ENCODE data around the gene DGKD.

Gene DGKD

DNA sequence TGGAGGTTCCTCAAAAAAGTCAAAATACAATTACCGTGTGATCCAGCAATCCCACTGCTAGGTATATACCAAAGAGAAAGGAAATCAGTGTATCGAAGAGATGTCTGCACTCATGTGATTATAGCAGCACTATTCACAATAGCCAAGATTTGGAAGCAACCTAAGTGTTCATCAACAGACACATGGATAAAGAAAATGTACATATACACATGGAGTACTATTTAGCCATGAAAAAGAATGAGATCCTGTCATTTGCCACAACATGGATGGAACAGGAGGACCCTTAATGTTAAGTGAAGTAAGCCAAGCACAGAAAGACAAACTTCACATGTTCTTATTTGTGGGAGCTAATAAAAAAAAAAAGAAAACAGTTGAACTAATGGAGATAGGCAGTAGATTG lies 78.7 kb downstream of the DGKD start:
- DNase-seq = no peak

GRCh38 chr2:233433794-233434193 lies 79.5 kb downstream of the DGKD start:
- DNase-seq = no peak

- DNase-seq = no peak
Measured at GRCh38 chr2:233434666-233435330, 80.5 kb downstream of the DGKD start.

DNA sequence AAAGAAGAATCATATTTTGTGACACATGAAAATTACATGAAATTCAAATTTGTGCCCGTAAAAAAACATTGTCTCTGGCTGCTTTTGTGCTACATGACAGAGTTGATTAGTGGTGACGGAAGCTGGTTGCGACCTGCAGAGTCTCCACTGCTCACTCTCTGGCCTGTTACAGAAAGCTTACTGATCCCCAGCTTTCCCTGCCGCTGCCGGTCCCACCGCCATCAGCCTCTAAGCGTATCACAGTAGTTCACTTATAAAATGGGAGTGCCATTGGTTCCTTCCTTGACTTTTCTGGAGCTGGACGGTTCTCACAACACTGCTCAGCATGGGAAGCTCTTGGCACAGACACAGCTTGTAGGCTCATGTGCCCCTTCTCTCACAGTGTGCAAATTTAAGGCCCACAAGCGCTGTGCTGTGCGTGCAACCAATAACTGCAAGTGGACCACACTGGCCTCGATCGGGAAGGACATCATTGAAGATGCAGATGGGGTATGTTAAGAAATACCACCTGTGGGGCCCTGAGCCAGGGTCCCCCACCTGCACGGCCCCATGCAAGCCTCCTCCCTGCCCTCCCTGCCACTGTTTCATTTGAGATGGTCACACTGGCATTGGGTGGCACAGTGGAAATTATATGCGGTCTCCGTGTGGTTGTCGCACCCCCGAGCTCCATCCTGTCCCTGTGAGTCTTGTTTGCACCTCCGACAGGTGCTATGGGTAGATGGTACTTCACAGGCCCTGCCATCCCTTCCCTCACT lies 81.3 kb downstream of the DGKD start:
- no peak for DNase-seq

- DNase-seq = no peak
Measured at GRCh38 chr2:233436191-233436581, 81.9 kb downstream of the DGKD start.

GRCh38 chr2:233436691-233437438 lies 82.6 kb downstream of the DGKD start:
- no peak for DNase-seq

GRCh38 chr2:233437439-233437955 lies 83.2 kb downstream of the DGKD start:
- DNase-seq = no peak

DNA sequence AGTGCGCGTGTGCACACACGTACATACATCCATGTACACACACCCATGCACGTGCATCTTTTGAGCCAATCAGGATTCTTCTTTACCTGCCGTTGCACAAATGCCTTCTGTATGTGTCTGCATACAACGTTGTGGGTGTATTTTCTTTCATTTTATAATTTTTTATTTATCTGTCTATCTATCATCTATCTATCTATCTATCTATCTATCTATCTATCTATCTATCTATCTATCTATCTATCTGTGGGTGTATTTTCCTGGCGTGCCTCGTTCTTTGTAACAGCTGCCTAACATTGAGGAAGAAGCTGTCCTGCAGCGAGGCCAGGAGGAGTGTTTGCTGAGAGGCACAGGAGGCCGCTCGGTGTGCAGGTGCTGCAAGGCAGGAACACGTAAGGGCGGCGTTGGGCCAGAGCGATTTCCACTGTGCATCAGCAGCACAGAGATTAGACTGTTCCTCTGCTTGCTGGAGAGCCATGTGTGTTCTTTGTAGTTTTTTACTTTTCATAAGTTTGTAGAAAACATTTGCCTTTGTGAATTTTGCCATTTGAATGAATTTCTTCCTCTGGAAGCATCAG lies 84.4 kb downstream of the DGKD start:
- DNase-seq = no peak

GRCh38 chr2:233439191-233439590 lies 84.9 kb downstream of the DGKD start:
- no peak for DNase-seq

- no peak for DNase-seq
Measured at GRCh38 chr2:233440314-233440713, 86.0 kb downstream of the DGKD start.

DNA sequence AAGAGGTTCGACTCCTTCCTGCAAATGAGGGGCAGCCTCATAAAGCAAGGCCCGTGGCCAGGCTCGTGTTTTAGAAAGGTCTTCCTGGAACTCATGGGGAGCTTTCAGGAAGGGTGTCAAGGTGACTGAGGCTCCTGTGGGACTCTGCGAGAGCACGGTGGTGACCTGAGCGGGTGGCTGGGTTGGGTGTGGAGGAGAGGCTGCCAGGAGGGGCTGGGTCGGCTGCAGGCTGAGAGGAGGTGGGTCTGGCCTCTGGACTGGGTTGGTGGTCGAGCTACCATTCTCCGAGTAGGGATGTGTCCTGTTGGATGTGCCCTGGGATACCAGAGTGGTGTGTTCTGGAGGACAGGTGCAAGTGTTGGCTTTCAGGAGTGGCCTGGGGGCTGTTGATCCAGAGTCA lies 86.4 kb downstream of the DGKD start:
- DNase-seq = no peak

DNA sequence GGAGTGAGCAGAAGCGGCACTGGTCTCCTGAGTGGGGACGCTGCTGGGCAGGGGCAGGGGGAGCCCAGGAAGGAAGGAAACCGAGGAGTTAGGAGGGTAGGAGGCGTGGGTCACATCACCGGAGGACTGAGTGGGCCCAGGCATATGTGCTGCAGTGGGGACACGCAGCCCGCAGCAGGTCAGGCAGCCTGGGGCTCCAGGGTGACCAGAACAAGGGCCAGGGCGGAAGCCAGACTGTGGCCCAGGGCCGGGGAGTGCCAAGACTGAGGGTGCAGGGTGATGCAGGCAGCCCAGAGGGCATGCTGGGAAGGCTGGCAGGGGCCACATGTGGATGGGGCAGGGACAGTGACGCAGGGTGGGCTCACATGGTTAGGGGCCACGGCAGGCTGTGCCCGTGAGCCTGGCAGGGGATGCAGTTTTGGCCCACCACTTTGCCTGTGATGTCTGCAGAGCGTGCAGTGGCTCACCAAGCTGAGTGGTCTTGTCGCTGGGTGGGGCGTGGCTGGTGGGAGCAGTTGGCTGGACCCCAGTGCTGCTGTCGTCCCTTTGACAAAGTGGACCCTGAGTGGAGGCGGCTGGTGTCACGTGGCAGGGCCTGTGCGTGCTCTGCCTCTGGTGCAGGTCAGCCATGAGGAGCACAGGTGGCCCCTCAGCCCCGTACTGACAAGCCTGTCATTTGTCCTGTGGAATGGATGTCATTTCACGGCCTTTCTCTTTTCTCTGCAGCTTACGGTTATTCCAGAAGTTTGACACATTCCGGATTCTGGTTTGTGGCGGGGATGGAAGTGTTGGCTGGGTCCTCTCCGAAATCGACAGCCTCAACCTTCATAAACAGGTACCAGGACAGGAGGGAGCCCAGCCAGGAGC lies 87.1 kb downstream of the DGKD start:
- DNase-seq = no peak

GRCh38 chr2:233442028-233442310 lies 87.7 kb downstream of the DGKD start:
- no peak for DNase-seq

DNA sequence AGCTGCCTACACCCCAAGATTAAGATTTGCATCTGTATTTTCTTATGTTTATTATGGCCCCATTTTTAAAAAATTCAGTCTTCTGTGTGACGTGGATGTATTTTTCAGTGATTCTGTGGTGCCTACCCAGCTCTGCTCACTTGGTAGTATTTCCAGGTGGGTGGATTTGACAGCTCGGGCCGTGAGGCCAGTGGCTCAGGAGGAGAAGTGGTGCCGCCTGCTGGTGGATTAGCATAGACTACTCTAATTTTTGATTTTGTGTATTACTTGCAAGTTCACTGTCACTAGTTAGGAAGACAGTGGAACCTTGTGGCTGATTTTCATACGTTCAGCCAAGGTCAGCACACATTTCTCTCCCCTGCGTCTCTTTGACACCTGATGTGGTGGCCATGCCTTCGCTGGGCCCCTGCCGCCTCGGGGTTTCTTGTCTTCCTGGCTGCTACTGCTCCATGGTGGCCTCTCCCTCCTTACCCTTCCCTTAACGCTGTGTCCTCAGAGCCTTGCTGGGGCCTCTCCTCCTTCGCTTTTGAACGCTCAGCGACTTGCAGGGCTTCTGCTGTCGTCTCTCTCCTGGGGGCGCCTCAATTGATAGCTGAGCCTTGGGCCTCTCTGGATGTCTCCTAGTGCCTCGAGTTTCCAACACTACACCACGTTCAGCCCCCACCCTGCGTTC lies 89.4 kb downstream of the DGKD start:
- peak; percentile 84 for DNase-seq

- DNase-seq = no peak
Measured at GRCh38 chr2:233444501-233444900, 90.2 kb downstream of the DGKD start.

- no peak for DNase-seq
Measured at GRCh38 chr2:233445152-233445830, 91.0 kb downstream of the DGKD start.

DNA sequence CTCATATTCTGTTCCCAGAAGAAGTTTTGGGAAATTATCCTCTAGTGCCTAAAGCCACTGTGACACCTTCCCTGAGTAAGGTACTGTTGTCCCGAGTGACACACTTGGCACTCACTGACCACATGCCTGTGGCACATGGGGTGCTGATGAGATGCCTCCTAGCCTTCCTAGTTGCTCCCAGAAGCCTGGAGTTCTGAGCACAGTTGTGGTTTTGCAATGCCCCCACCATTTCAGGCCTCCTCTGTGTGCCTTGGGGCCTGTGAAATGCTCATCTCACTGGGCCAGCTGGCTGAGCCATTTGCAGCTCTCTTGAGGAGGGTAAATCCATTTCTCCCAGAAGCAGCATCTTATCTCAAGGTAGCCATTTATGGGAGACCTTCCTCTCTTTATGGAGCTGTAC lies 91.8 kb downstream of the DGKD start:
- no peak for DNase-seq

DNA sequence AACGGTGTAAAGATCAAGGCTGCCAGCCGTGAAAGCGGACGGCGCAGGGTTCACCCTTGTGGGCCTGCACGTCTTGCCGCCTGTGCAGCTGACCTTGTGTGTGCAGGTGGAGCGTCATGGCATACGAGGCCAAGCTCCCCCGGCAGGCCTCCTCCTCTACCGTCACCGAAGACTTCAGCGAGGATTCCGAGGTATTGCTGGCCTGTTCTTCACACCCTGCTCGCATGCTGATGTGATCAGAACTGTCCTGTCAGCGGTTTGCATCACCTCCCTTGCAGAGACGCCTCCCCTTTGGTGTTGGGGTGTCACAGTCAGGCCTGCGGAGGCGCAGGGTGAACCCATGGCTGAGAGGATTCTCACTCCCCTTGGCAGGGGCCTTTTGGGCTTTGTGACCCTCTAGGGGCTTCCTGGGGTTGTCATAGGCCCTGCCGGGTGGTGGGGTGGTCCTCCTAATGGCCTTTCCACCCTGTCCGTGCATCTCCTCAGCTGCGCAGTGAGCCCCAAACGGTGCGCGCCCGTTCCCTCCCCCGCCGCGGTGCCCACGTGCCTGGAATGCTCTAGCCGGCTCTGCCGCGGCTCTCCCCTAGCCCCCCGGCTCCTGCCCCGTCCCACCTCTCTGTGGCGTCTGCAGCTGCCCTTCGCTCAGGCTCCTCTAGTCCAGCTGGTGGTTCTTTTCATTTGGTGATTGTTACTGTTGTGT lies 92.5 kb downstream of the DGKD start:
- peak; percentile 8 for DNase-seq

DNA sequence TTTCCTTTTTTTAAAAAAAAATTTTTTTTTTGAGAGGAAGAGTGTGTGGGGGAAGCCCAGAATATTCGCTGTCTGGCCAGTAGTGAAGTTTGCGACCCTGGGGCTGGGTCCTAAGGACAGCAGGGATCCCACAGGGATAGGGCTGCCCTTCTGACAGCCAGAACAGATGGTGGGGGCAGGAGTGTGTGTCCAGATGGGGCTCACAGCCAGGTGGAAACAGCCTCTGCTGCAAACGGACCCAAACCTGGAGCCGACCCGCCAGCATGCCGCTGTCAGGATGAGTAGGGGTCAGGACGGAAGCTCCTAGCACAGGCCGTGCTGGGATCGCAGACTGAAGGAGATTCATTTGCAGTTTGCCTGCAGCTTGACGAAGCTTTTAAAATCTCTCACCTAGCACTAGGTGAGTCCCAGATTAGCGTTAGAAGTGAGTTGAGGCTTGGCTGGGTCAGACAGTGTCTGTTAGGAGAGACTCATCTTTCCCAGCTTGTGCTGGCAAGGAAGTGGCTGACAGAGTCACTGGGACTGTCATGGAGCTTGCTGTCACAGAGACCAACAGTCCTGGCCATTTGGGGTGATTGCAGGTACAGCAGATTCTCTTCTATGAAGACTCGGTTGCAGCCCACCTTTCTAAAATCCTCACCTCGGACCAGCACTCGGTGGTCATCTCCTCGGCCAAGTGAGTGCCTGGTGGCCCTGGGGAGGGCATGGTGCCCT lies 93.4 kb downstream of the DGKD start:
- DNase-seq = no peak

DNA sequence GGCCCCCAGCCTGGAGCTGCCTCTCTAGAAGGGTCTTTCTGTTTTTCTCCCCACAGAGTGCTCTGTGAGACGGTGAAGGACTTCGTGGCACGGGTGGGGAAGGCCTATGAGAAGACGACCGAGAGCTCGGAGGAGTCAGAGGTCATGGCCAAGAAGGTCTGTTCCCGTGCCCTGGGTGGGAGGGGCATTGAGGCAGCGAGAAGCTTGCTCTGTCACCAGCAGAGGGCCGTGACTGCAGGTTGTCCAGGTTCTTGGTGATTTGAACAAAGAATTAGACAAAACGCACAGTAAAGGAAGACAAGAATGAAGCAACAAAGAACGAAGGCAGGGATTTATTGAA lies 93.9 kb downstream of the DGKD start:
- DNase-seq = peak; percentile 11

Measured in activated naive CD4-positive, alpha-beta T cell treated with anti-CD3 and anti-CD28 coated beads, Interleukin-2, amount 50 U/mL, for 16 hours (primary cell).